NCI-H1436 treated with DMSO at 0.1 percent for 48 hours (cell line): Measurements from ENCODE around the gene IRF2BP1.

Source experiments
- DNase-seq: peaks from one replicate; lab custom pipeline; 2025; lab: John Stamatoyannopoulos, UW

The IRF2BP1 gene

GRCh38 chr19:45863335-45863839, 22.6 kb downstream of the IRF2BP1 start:
- no peak for DNase-seq

GRCh38 chr19:45862564-45863334, 23.2 kb downstream of the IRF2BP1 start, which contains the start of gene SYMPK:
TSS of gene SYMPK (minus strand) at chr19:45863147. CDS start at chr19:45854495, 8,652 bp downstream.
- peak; percentile 91 for DNase-seq

DNA sequence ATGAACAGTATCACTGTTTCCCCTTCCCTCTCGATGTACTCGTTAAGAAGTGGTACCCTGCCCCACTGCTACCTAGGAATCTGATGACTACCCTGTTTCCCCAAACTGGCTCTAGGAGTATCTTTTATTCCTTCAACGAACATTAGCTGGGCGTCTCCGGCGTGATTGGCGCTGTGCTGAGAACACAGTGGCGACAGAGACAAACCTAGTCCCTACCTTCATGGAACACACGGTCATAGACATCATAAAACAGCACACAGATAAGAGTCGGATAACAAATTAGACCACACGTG, 23.7 kb downstream of the IRF2BP1 start:
- no peak for DNase-seq

GRCh38 chr19:45860359-45861259, 25.3 kb downstream of the IRF2BP1 start:
- DNase-seq = no peak

DNA sequence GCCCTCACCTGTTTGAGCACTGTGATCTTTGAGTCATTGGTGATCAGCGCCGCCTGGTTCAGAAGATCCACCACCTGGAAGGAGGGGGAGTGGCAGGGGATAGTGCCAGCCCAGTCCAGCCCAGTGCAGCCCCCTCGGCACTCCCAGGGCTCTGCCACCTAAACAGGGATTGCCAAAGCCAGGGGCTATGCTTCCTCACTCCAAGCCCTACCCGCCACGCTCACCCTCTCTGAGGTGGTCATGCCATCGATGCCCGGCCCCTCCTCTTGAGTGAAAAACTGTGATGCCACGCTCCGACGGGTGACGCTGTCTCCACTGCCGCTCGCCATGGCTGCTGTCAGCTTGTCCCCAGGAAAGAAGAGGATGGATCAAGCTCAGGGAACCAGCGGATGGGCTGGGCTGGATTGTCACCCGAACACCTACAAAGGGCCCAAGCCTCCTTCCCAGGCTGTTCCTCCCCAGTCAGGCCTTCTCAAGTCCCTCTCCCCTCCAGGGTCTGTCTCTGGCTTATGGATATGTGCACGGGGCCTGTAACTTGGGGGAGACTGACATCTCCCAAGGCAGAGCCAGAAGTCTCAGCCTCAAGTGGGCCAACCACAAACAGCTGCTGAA, 31.7 kb downstream of the IRF2BP1 start:
- no peak for DNase-seq

DNA sequence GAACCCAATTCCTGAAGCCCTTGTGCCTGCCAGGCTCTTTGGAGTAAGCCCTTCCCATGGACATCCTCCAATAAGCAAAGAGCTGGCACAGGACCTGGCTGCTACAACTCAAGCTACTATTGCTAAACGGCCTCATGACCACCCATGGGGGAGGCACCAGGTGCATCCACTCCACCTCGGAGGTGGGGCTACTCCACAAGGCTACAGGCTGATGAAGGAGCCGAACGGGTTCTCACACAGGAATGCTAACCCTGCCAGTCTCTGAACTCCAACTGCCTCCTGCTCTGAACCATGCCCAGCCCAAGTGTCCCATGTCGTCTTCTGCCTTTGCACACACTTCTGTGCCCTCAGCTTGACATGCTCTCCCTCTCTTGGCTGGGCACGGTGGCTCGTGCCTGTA, 33.0 kb downstream of the IRF2BP1 start:
- no peak for DNase-seq

DNA sequence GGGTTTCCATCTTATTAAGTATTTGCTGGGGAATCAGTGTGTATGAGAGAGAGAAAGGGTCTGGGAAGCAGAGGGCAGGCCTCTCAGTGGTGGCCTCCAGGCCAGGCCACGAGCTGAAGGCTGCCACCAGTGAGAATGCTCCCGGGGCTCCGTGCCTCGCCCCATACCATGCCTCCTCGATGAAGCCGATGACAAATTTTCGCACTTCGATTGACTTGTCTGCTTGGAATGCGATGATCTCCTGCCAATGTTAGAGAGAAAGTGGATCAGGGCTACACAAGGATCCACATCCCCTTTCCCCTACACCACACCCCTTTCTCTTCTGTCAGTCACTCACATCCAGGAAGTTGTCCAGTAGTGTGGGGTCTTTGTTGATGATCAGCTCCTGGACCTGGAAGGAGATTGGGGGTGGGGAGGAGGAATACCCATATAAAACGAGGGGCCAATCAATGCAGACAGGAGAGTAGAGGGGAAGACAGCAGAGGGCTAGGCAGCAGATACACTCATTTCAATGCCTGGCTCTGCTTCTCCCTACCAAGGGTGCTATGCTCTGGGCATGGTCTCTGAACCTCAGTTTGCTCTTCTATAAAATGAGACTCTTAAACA, 33.7 kb downstream of the IRF2BP1 start:
- DNase-seq = no peak

GRCh38 chr19:45848922-45849321, 37.0 kb downstream of the IRF2BP1 start:
- no peak for DNase-seq

DNA sequence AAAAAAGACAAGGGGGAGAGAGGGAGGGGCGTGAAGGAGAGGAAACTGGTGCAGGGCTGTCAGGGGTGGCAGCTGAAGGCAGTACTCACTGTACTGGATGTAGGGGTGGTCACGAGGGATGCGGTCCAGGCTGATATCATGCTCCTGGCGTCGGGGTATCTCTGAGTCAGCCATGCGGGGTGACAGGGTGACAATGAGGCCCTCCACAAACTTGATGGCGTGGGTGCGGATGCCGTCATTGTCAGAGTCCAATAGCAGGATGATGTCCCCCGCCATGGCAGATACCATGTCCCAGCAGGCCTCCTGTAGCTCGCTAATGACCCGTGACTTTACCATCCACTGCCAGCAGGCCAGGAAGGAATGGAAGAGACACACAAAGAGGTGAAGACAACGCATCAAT, 38.3 kb downstream of the IRF2BP1 start:
- no peak for DNase-seq

DNA sequence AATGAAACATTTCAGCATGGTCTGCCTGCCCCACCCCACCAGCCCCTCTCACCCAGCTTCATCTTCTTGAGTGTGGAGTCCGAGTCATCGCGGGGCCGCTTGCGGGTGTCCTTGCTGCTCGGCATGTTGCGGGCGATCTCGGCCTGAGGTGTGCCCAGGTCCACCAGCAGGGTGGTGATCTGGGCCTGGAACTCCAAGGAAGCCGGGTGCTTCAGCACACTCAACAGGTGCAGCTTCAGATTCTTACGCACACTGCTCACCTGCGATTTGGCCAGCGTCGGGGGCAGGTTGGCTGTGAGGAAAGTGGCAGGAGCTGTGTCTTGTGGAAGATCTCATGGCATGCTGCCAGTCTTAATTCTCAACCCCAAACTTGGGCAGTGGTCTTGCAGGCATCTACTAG, 43.7 kb downstream of the IRF2BP1 start:
- no peak for DNase-seq

DNA sequence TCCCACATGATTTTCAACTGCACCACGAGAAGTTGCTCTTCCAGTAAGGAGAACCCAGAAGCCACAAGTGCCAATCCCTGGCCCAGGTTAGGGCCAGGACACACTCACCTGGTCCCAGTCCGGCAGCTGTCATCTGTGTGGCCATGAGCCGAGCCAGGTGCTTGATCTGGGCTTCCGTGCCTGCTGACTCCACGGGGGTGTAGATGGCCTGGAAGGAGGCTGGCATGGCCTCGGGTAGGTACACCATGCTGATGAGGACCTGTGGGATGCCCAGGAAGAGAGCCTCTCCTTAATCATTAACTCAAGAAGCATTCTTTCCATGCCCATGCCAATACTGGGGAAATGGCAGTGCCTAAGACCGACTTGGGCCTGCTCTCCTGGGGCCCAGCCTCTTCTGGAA, 51.0 kb downstream of the IRF2BP1 start:
- no peak for DNase-seq
